Stimulated activated CD8-positive, alpha-beta memory T cell treated with anti-CD3 and anti-CD28 coated beads, Interleukin-7, amount 100 ng/mL, for 24 hours (primary cell): ENCODE data around the gene CLEC16A.
"Not testable (repeated sequence)": the region's sequence is repeated elsewhere in the genome, so short reads cannot be mapped to it uniquely, and the experiment has no call there.

Experiments used
- DNase-seq: peaks from one replicate; pipeline ENCODE4 v3.0.0-alpha.2; 2020; ENCODE audit warnings: low read depth

The CLEC16A gene

GRCh38 chr16:10944249-10945064 lies at the start of gene CLEC16A:
Gene CLEC16A (plus strand): TSS chr16:10944564. CDS start chr16:10944718, 154 bp downstream.
- DNase-seq: peak; percentile 88

DNA sequence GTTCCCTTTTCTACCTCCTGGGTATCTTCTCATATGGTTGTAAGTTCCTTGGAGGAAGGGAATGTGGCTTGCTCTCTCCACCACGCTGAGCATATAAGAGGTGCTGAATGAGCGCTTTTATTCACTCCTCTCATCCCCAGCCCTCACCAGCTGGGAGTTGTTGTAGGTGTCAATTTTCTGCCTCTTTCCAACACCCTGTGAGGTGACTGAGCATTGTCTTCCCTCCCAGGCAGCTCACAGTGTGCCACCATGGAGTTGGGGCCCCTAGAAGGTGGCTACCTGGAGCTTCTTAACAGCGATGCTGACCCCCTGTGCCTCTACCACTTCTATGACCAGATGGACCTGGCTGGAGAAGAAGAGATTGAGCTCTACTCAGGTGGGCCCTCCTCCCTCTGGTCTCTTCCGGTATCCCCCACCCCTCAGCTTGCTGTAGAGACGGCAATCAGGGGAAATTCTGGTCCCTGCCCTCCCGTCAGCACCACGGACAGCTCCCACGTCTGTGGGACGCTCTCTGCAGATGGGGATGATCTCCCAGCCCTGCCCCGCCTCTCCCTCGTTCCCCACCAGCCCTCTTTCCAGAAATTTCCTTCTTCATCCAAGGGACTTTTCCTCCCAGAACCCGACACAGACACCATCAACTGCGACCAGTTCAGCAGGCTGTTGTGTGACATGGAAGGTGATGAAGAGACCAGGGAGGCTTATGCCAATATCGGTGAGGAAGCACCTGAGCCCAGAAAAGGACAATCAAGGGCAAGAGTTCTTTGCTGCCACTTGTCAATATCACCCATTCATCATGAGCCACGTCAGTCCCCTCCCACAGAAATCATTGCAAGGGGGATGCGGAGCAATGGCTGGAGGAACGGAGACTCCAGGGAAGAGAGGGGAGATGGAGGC lies 49.1 kb upstream of the CLEC16A start:
- DNase-seq: no peak

GRCh38 chr16:10896165-10896564 lies 48.2 kb upstream of the CLEC16A start:
- no peak for DNase-seq

DNA sequence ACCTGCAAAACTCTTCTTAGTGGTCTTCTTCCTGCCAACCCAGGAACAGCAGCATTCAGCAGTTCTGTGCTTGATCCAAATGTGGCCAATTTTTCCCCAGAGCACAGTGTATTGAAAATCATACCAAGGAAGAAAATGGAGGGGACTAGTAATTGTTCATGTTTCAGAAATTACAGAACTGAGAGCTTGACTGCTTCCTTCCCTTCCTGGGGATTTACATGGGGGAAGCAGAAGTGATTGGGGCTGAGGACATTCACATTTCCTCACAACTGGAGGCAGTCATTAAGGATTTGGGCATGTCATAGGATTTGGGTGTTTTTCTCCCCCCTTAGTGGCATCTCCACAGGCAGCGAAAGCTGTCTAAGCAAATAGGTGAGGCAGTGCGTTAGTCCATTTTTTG lies 47.6 kb upstream of the CLEC16A start:
- DNase-seq: no peak

DNA sequence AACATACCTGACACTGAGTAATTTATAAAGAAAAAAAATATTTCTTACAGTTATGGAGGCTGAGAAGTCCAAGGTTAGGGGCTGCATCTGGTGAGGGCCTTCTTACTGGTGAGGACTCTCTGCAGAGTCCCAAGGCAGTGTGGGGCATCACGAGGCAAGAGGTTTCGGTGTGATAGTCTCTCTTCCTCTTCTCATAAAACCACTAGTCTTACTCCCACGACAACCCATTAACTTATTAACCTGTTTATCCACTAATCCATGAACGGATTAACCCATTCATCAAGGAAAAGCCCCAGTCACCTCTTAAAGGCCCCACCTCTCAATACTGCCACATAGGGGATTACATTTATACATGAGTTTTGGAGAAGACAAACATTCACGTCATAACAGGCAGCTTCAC lies 47.2 kb upstream of the CLEC16A start:
- DNase-seq: no peak

GRCh38 chr16:10902999-10903398 lies 41.4 kb upstream of the CLEC16A start:
- no peak for DNase-seq

DNA sequence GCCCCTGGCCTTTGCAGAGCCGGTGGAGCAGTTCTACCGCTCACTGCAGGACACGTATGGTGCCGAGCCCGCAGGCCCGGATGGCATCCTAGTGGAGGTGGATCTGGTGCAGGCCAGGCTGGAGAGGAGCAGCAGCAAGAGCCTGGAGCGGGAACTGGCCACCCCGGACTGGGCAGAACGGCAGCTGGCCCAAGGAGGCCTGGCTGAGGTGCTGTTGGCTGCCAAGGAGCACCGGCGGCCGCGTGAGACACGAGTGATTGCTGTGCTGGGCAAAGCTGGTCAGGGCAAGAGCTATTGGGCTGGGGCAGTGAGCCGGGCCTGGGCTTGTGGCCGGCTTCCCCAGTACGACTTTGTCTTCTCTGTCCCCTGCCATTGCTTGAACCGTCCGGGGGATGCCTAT lies 37.9 kb upstream of the CLEC16A start:
- DNase-seq: no peak

GRCh38 chr16:10906914-10907756 lies 37.2 kb upstream of the CLEC16A start:
- DNase-seq: no peak

DNA sequence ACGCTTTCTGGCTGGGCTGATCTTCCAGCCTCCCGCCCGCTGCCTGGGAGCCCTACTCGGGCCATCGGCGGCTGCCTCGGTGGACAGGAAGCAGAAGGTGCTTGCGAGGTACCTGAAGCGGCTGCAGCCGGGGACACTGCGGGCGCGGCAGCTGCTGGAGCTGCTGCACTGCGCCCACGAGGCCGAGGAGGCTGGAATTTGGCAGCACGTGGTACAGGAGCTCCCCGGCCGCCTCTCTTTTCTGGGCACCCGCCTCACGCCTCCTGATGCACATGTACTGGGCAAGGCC lies 36.7 kb upstream of the CLEC16A start:
- no peak for DNase-seq

GRCh38 chr16:10911267-10911666 lies 33.1 kb upstream of the CLEC16A start:
- DNase-seq: no peak

DNA sequence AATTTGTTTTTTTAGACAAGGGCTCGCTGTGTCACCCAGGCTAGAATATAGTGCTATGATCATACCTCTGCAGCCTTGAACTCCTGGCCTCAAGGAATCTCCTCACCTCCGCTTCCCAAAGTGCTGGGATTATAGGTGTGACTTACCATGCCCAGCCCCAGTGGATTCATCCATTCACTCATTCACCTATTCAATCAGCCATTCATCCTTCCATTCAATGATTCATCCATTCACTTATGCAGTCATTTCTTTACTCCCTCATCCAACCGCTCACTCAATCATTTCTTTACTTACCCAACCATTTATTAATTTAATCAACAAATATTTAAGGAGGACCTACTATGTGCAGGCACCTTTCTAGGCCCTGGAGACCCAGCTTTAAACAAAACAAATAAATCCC lies 27.8 kb upstream of the CLEC16A start:
- DNase-seq: no peak

GRCh38 chr16:10918294-10919002 lies 25.9 kb upstream of the CLEC16A start:
- DNase-seq: peak; percentile 70

DNA sequence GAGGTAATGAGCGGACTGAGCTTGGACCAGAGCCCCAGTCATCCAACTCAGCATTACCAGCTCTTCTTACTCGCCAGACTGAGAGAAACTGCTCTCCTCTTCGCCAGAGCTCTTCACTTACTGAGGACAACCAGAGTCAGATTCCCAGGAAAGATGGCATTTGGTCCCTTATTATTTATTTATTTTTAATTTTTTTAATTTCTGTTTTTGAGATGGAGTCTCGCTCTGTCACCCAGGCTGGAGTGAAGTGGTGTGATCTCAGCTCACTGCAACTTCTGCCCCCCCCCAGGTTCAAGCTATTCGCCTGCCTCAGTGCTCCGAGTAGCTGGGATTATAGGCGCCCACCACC lies 25.4 kb upstream of the CLEC16A start:
- DNase-seq: no peak

- DNase-seq: no peak
These were observed 23.5 kb upstream of the CLEC16A start for GRCh38 chr16:10920726-10921427.

GRCh38 chr16:10921536-10922327 lies 22.6 kb upstream of the CLEC16A start:
- no peak for DNase-seq

- DNase-seq: no peak
These were observed 21.8 kb upstream of the CLEC16A start for GRCh38 chr16:10922328-10923145.

GRCh38 chr16:10923146-10923649 lies 21.2 kb upstream of the CLEC16A start:
- DNase-seq: no peak

DNA sequence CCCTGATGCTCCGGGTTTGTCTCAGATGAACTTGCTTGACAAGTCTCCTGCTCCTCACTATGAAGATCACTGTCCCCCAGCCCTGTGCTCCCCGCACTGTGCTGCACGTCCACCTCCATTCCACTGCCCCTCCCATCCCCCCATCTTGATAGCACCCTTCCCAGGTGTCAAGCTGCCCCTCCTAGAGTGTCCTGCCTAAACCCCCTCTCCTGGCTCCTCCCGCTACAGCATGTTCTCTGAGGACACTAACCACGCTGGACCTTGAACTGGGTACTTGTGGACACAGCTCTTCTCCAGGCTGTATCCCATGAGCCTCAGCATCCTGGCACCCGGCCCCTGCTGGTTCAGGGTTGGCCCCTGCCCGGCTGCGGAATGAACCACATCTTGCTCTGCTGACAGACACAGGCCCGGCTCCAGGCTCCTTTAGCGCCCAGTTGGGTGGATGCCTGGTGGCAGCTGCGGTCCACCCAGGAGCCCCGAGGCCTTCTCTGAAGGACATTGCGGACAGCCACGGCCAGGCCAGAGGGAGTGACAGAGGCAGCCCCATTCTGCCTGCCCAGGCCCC lies 20.6 kb upstream of the CLEC16A start:
- no peak for DNase-seq

- DNase-seq: not testable (repeated sequence)
These were observed 19.1 kb upstream of the CLEC16A start for GRCh38 chr16:10925285-10925684.
